ENCODE results near the gene OR10H3.
A peak's percentile ranks its signal among the peaks of the same experiment; 100 is the strongest.
"Not testable (repeated sequence)": the region's sequence is repeated elsewhere in the genome, so short reads cannot be mapped to it uniquely, and the experiment has no call there.

The OR10H3 gene

DNA sequence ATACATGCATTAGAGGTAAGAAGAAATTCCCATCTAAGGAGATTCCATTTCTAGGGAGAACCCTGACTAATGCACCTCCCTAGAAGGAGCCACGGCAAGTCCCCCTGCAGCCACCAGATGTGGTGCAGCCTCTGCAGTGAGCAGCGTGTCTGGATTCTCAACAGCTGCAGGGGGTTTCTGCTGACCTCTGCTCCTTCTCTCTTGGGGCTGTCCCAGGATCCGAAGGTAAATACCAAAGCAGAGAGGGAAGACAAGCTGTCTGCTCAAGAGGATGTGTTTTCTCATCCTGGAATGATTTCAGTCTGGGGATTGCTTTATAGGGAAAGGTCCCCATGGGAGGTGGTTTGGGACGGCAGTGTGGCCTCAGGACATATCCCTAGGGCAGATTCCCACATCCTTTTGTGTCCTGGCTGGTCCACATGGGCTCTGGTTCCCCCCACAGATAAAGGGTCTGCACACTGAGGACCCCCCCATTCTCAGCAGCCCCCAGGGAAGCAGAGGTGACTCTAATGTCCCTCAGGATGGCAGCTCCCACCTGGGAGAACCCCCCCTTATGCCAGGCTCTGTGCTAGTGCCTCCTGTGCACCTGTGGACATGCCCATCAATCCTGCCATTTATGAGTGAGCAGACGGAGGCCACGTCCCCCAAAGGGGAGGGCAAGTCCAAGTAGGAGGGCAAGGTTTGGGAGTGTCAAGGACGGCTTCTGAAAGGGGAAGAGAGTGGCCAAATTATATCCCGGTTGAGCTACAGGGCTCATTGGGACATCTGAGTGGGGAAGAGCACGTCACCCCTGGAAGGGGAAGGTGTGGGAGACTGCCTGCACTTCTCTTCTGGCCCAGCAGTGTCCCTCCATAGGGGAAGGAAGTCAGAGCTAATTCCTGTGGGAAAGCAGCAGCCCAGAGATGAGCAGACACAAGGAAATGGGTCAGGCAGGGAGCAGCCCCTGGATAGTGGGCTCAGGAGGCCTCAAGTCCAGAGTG lies 39.5 kb downstream of the OR10H3 start:
- Histone ChIP-seq H3K27ac (ENCODE audit: low read length) (no peak overlapping the region), H3K36me3 (ENCODE audit: control insufficient read depth in 2 of 2, insufficient read depth in 2 of 2, low read length in 2 of 2) (peaks cover 0 to 3% of the 10 kb centered on the region in 2 donors), H3K9me3 (ENCODE audit: control insufficient read depth in 2 of 2, low read length in 2 of 2) (peaks cover 0 to 2% of the 10 kb centered on the region in 2 donors), H3K27me3 (ENCODE audit: control insufficient read depth in 1 of 2, insufficient read depth in 2 of 2, low read length in 2 of 2) (no peaks in the 10 kb centered on the region), H3K4me3 (ENCODE audit: low read length in 2 of 2) (no peak overlapping the region), H3K4me1 (ENCODE audit: control insufficient read depth, insufficient read depth, low read length) (peaks cover 19% of the 10 kb centered on the region), H3K9ac (ENCODE audit: low read length in 2 of 2) (no peak overlapping the region)

DNA sequence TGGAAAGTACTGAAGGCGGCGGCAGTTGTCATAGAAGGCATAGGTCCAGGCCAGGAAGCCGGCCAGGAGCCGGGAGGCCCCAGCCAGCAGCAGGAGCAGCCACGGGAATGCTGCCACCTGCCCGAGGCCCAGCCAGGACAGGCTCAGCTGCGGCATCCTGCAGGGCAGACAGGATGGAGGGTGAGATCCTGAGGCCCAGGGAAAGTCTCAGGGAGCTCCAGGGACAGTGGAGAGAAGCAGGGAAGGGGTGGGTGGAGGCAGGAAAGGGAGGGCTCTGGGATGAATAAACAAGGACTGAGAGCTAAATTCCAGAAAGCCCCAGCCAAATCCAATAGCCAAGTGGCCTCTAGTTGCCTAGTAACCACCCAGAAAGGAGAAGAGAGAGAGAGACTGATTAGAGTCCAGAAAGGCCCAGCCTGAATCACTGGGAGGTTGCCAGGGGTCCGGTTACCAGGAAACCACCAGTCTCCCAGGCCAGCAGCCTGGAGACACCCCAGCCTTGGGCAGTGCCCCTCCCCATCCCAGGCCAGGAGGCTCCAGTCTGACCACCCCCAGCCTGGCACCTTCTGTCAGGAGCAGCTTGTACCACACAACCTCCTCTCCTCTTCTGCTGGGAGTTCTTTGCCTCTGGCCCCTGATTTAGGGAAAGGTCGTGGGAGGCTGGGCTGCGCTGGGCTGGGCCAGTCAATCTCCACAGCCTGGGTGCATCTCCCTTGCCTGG lies 42.1 kb downstream of the OR10H3 start:
- Histone ChIP-seq H3K9ac (ENCODE audit: low read length in 2 of 2) (peak overlapping the region; percentile 9 to 21), H3K36me3 (ENCODE audit: control insufficient read depth in 2 of 2, insufficient read depth in 2 of 2, low read length in 2 of 2) (no peaks in the 10 kb centered on the region), H3K27ac (ENCODE audit: low read length) (peak overlapping the region; percentile 69), H3K4me1 (ENCODE audit: control insufficient read depth, insufficient read depth, low read length) (peaks cover 19% of the 10 kb centered on the region), H3K27me3 (ENCODE audit: control insufficient read depth in 1 of 2, insufficient read depth in 2 of 2, low read length in 2 of 2) (no peaks in the 10 kb centered on the region), H3K9me3 (ENCODE audit: control insufficient read depth in 2 of 2, low read length in 2 of 2) (peaks cover 0 to 2% of the 10 kb centered on the region in 2 donors), H3K4me3 (ENCODE audit: low read length in 2 of 2) (peak overlapping the region; percentile 14 to 55)

DNA sequence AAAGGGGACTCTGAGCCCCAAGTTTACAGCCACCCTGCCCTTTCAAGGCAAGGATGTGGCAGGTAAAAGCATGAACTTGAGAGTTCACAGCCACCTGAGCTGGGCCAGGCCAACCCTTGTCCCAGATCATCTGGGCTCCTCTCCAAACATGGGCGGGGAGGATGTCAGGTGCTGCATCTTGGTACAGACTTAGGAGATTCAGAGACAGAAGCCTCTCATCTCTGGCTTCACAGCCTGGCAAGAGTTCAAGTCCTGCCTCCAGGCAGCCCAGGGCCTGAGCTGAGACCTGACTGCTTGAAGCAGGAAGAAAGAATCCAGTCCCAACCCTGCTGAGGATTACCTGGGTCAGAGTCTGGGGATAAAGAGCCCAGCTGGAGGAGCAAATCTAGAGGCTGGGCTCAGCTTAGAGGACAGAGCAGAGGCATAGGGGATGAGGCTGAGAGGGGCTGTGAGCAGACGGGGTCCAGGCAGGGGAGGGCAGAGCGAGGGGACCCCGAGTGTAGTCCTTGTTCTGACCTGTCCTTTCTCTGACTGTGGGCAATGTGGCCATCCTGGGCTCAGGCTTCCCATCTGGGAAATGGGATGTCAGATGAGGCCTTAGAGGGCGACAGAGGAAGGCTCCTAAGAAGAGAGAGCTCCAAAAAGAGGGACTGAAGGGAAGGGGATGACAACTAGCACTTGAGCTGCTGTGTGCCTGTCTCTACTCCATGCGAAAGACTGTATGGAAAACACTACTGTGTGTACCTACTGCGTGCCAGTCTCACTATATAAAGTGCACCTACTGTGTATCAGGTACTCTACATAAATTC lies 43.0 kb downstream of the OR10H3 start:
- peak overlapping the region; percentile 69 for H3K27ac ChIP-seq (ENCODE audit: low read length)
- no peaks in the 10 kb centered on the region for H3K36me3 ChIP-seq (ENCODE audit: control insufficient read depth in 2 of 2, insufficient read depth in 2 of 2, low read length in 2 of 2)
- H3K9me3 ChIP-seq (ENCODE audit: control insufficient read depth in 2 of 2, low read length in 2 of 2), result no peaks in the 10 kb centered on the region
- H3K4me1 ChIP-seq (ENCODE audit: control insufficient read depth, insufficient read depth, low read length), result peaks cover 19% of the 10 kb centered on the region
- H3K4me3 ChIP-seq (ENCODE audit: low read length in 2 of 2), result peak overlapping the region in 1 of 2 donors; percentile 14
- H3K27me3 ChIP-seq (ENCODE audit: control insufficient read depth in 1 of 2, insufficient read depth in 2 of 2, low read length in 2 of 2), result no peaks in the 10 kb centered on the region
- peak overlapping the region in 1 of 2 donors; percentile 47 for H3K9ac ChIP-seq (ENCODE audit: low read length in 2 of 2)

DNA sequence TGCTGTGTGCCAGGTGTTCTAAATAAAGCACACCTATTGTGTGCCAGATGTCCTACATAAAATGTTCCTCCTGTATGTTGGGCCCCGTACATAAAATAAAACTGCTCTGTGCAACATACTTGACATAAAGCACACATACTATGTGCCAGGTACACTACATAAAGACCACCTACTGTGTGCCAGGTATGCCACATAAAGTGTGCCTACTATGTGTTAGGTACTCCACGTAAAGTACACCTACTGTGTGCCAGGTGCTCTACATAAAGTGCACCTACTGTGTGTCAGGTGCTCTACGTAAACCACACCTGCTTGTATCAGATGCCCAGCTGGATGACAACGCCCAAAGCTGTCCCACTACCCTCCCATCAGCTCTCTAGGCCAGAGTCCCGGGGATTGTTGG lies 43.9 kb downstream of the OR10H3 start:
- no peak overlapping the region for H3K9ac ChIP-seq (ENCODE audit: low read length in 2 of 2)

DNA sequence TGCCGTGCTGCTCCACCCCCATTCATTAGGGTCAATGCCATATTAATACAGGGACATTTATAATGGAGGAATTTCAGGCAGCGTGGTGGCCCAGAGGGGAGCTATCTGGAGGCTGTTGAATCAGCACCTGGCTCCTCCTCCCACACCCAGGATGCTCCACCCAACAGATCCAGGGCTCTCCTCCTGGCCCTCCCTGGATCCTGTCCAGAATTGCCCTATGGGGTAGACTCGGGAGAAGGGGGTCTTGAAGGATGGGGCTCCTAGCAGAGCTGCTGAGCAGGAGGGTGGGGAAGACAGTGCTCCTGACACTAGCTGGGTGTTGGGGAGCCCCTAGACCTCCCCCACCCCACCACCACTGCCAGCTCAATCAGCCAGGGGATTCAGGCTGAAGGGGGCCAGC lies 44.4 kb downstream of the OR10H3 start:
- Histone ChIP-seq H3K27me3 (ENCODE audit: control insufficient read depth in 1 of 2, insufficient read depth in 2 of 2, low read length in 2 of 2) (peaks cover 0 to 2% of the 10 kb centered on the region in 2 donors), H3K9me3 (ENCODE audit: control insufficient read depth in 2 of 2, low read length in 2 of 2) (no peaks in the 10 kb centered on the region), H3K4me1 (ENCODE audit: control insufficient read depth, insufficient read depth, low read length) (peaks cover 19% of the 10 kb centered on the region), H3K36me3 (ENCODE audit: control insufficient read depth in 2 of 2, insufficient read depth in 2 of 2, low read length in 2 of 2) (no peaks in the 10 kb centered on the region), H3K4me3 (ENCODE audit: low read length in 2 of 2) (no peak overlapping the region), H3K9ac (ENCODE audit: low read length in 2 of 2) (no peak overlapping the region), H3K27ac (ENCODE audit: low read length) (no peak overlapping the region)

More for the DNA sequence above, 43.9 kb downstream of the OR10H3 start:
- H3K4me3 ChIP-seq (ENCODE audit: low read length in 2 of 2), result no peak overlapping the region
- no peak overlapping the region for H3K27ac ChIP-seq (ENCODE audit: low read length)
- H3K36me3 ChIP-seq (ENCODE audit: control insufficient read depth in 2 of 2, insufficient read depth in 2 of 2, low read length in 2 of 2), result no peaks in the 10 kb centered on the region
- H3K4me1 ChIP-seq (ENCODE audit: control insufficient read depth, insufficient read depth, low read length), result peaks cover 19% of the 10 kb centered on the region
- no peaks in the 10 kb centered on the region for H3K9me3 ChIP-seq (ENCODE audit: control insufficient read depth in 2 of 2, low read length in 2 of 2)
- no peaks in the 10 kb centered on the region for H3K27me3 ChIP-seq (ENCODE audit: control insufficient read depth in 1 of 2, insufficient read depth in 2 of 2, low read length in 2 of 2)

DNA sequence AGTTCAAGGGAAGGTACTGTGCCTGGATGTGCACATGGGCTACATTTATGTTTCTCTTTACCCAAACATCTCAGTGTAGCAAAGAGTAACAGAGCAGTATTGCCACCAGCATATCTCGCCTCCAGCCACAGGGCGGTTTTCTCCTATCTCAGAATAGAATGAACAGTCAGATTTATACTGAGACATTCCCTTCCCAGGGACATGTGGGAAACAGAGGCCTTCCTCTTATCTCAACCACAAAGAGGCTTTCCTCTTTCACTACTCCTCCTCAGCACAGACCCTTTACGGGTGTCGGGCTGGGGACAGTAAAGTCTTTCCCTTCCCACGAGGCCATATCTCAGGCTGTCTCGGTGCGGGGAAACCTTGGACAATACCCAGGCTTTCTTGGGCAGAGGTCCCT lies 45.1 kb downstream of the OR10H3 start:
- H3K4me3 ChIP-seq (ENCODE audit: low read length in 2 of 2); H3K9me3 ChIP-seq (ENCODE audit: control insufficient read depth in 2 of 2, low read length in 2 of 2); H3K9ac ChIP-seq (ENCODE audit: low read length in 2 of 2); H3K36me3 ChIP-seq (ENCODE audit: control insufficient read depth in 2 of 2, insufficient read depth in 2 of 2, low read length in 2 of 2); H3K27me3 ChIP-seq (ENCODE audit: control insufficient read depth in 1 of 2, insufficient read depth in 2 of 2, low read length in 2 of 2); H3K27ac ChIP-seq (ENCODE audit: low read length): not testable (repeated sequence)
- H3K4me1 ChIP-seq (ENCODE audit: control insufficient read depth, insufficient read depth, low read length), result peaks cover 19% of the 10 kb centered on the region

DNA sequence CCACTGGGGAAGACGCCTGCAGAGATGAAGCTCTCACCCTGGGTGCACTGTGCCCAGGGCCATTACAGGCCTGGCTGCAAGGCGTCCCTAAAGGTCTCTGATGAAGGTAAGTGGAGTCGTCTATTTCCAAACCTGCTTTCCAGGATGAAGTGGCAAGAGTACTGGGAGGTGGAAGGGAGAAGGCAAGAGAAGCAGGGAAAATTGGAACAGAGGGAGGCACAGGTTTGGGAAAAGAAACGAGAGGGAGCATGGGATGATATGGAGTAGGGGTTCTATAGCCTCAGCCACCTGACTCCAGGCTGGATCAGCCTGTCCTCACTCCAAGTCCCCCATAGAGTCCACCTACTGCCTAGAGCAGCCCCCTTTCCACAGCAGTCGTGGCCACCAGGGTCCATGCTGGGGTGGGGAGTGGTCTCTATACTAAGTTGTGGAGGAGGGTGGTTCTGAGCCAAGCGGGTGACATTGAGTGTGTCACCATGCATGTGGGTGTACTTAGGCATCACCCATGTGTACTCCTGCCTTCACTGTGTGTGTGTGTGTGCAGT lies 49.9 kb downstream of the OR10H3 start, which contains the start of gene OR10H5:
Gene OR10H5 (plus strand): TSS at position 51 of the 545 bp plus-strand sequence. CDS start 6,388 bp downstream, outside the sequence.
- Histone ChIP-seq H3K9me3 (ENCODE audit: control insufficient read depth in 2 of 2, low read length in 2 of 2) (no peaks in the 10 kb centered on the region), H3K27ac (ENCODE audit: low read length) (no peak within 1 kb of the TSS), H3K9ac (ENCODE audit: low read length in 2 of 2) (no peak within 1 kb of the TSS), H3K27me3 (ENCODE audit: control insufficient read depth in 1 of 2, insufficient read depth in 2 of 2, low read length in 2 of 2) (peaks cover 0 to 9% of the 10 kb centered on the region in 2 donors), H3K36me3 (ENCODE audit: control insufficient read depth in 2 of 2, insufficient read depth in 2 of 2, low read length in 2 of 2) (no peaks in the 10 kb centered on the region), H3K4me3 (ENCODE audit: low read length in 2 of 2) (no peak within 1 kb of the TSS), H3K4me1 (ENCODE audit: control insufficient read depth, insufficient read depth, low read length) (no peaks in the 10 kb centered on the region)

DNA sequence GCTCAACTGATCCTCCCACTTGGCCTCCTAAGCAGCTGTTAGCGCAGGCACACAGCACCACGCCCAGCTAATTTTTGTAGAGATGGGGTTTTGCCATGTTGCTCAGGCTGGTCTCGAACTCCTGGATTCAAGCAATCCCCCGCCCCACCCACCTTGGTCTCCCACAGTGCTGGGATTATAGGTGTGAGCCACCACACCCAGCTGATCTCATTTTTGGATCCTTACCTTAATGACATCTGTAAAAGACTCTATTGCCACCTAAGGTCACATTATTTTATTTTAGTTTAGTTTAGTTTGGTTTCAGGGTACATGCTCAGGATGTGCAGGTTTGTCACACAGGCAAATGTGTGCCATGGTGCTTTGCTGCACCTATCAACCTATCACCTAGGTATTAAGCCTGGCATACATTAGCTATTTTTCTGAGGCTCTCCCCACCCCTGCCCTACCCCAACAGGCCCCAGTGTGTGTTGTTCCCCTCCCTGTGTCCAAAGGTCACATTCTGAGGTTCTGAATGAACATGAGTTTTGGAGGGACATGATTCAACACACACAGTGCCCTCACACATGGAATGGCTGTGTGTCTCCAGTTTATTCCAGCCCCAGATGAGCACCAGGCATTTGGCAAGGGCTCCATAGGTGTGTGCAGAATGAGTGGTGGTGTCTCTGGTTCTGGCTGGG lies 50.9 kb downstream of the OR10H3 start:
- H3K27ac ChIP-seq (ENCODE audit: low read length), result no peak overlapping the region
- no peak overlapping the region for H3K9ac ChIP-seq (ENCODE audit: low read length in 2 of 2)
- H3K4me1 ChIP-seq (ENCODE audit: control insufficient read depth, insufficient read depth, low read length), result no peaks in the 10 kb centered on the region
- no peaks in the 10 kb centered on the region for H3K36me3 ChIP-seq (ENCODE audit: control insufficient read depth in 2 of 2, insufficient read depth in 2 of 2, low read length in 2 of 2)
- peaks cover 0 to 9% of the 10 kb centered on the region in 2 donors for H3K27me3 ChIP-seq (ENCODE audit: control insufficient read depth in 1 of 2, insufficient read depth in 2 of 2, low read length in 2 of 2)
- H3K4me3 ChIP-seq (ENCODE audit: low read length in 2 of 2), result no peak overlapping the region
- no peaks in the 10 kb centered on the region for H3K9me3 ChIP-seq (ENCODE audit: control insufficient read depth in 2 of 2, low read length in 2 of 2)

DNA sequence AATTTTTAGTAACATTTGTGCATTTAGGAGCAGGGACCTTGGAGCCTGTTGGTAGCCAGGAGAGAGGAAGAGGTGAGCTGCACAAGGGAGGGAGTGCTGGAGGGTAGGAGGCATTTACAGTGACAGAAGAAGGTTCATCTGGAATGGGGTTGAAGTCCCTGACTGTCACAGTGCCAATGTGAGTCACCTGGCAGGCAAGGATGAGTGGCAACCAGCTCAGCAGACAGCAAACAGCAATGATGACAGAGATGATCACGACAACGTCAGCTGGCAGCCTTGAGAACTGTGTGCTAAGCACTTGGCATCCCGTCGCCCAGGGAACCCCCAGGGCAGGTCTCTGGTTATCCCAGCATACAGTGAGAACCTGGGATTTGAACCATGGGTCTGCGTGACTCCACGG lies 52.3 kb downstream of the OR10H3 start:
- no peaks in the 10 kb centered on the region for H3K4me1 ChIP-seq (ENCODE audit: control insufficient read depth, insufficient read depth, low read length)
- no peaks in the 10 kb centered on the region for H3K9me3 ChIP-seq (ENCODE audit: control insufficient read depth in 2 of 2, low read length in 2 of 2)
- no peak overlapping the region for H3K4me3 ChIP-seq (ENCODE audit: low read length in 2 of 2)
- H3K9ac ChIP-seq (ENCODE audit: low read length in 2 of 2), result no peak overlapping the region
- peaks cover 0 to 9% of the 10 kb centered on the region in 2 donors for H3K27me3 ChIP-seq (ENCODE audit: control insufficient read depth in 1 of 2, insufficient read depth in 2 of 2, low read length in 2 of 2)
- H3K36me3 ChIP-seq (ENCODE audit: control insufficient read depth in 2 of 2, insufficient read depth in 2 of 2, low read length in 2 of 2), result no peaks in the 10 kb centered on the region
- no peak overlapping the region for H3K27ac ChIP-seq (ENCODE audit: low read length)
